Fibroblast of pulmonary artery (primary cell): Measurements from ENCODE around the gene SLCO4C1.
A peak's percentile ranks its signal among the peaks of the same experiment; 100 is the strongest.
"Not testable (repeated sequence)": the region's sequence is repeated elsewhere in the genome, so short reads cannot be mapped to it uniquely, and the experiment has no call there.

Source experiments
- DNase-seq: peaks from one replicate; pipeline ENCODE4 v3.0.0-alpha.2; 2010; ENCODE audit warnings: low read depth
- H3K4me3 ChIP-seq: replicated peaks from 2 replicates; pipeline ENCODE4 v1.5.1; 2011; ENCODE audit warnings: low read depth, mild to moderate bottlenecking, control low read depth, low read length, moderate library complexity
- TF ChIP-seq, protein P1 (sequence below): IDR thresholded peaks from 2 replicates; pipeline ENCODE4 v1.5.1; 2011; ENCODE audit warnings: mild to moderate bottlenecking, control low read depth, low read length, inconsistent platforms; ENCODE audit errors: missing control alignments

Gene SLCO4C1

DNA sequence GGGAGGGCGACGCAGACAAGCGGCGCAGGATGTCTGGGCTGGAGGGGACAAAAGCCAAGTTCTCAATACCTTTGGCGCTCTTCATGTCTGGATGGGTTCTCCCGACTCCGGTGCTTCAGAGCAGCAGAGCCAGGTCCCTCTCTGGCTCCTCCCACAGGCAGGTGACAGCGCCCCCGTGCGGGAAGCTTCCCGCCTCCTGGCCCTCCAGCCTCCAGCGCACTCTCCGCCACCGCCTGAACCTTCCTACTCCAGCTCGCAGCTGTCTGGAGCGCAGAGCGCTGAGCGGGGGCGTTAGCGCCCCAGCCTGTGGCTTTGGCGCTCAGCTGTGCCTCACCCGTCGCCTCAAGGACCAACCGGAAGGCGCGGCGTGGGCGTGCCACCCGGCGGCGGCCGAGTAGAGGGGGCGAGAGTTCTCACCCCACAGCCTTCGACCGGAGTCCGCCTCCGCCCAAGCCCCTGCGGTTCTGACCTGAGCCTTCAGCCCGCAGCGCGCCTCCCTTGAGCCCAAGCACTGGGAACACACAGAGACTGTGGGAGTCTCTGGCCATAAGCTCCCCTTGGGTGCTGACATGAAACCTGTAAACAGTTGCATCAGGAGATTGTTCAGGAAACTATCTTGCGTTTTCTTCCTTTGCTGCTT lies at the start of gene SLCO4C1:
TSS of gene SLCO4C1 (minus strand) at position 107 of the 640 bp plus-strand sequence. CDS start at position 85, 22 bp downstream.
- TF ChIP-seq, protein P1, sequence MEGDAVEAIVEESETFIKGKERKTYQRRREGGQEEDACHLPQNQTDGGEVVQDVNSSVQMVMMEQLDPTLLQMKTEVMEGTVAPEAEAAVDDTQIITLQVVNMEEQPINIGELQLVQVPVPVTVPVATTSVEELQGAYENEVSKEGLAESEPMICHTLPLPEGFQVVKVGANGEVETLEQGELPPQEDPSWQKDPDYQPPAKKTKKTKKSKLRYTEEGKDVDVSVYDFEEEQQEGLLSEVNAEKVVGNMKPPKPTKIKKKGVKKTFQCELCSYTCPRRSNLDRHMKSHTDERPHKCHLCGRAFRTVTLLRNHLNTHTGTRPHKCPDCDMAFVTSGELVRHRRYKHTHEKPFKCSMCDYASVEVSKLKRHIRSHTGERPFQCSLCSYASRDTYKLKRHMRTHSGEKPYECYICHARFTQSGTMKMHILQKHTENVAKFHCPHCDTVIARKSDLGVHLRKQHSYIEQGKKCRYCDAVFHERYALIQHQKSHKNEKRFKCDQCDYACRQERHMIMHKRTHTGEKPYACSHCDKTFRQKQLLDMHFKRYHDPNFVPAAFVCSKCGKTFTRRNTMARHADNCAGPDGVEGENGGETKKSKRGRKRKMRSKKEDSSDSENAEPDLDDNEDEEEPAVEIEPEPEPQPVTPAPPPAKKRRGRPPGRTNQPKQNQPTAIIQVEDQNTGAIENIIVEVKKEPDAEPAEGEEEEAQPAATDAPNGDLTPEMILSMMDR, result peak; percentile 15
- DNase-seq, result peak; percentile 4
- peak within 1 kb of the TSS; percentile 17 for H3K4me3 ChIP-seq

DNA sequence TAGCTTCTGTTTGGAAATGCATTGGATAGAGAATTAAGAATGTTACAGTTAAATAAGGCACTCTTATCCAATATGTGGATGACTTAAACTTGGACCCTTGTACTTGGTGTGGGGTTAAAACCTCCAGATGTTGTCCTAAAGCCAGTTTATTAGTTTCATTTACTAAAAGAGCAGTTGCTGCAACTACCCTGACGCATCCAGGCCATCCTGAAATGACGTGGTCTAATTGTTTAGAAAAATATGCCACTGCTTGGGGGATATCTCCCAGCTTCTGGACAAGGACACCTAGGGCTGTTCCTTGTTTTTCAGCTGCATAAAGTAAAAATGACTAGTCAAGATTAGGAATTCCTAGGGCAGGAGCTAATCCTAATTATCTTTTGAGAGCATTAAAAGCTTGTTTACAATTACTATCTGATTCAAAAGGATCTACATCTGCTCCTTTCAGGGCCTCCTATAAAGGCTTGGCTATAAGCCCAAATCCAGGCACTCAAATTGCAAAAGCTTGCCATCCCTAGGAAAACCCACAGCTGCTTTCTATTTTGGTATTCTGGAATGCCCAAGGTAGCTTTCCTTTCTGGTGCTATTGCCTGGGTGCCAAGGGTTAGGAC lies 45.7 kb upstream of the SLCO4C1 start:
- no peak overlapping the region for H3K4me3 ChIP-seq
- DNase-seq, result no peak
- TF ChIP-seq, protein P1, result no peak

GRCh38 chr5:102324714-102325113 lies 28.6 kb upstream of the SLCO4C1 start:
- no peak overlapping the region for H3K4me3 ChIP-seq
- no peak for DNase-seq
- TF ChIP-seq, protein P1, result no peak

- not testable (repeated sequence) for DNase-seq, H3K4me3 ChIP-seq
Observed at GRCh38 chr5:102318801-102319200, 22.7 kb upstream of the SLCO4C1 start.

- DNase-seq, result no peak
- TF ChIP-seq, protein P1, result no peak
- H3K4me3 ChIP-seq, result no peak overlapping the region
Observed at GRCh38 chr5:102314328-102314727, 18.2 kb upstream of the SLCO4C1 start.

- no peak overlapping the region for H3K4me3 ChIP-seq
- TF ChIP-seq, protein P1, result no peak
- DNase-seq, result no peak
Observed at GRCh38 chr5:102313912-102314311, 17.8 kb upstream of the SLCO4C1 start.

GRCh38 chr5:102312586-102313370 lies 16.7 kb upstream of the SLCO4C1 start:
- no peak for DNase-seq
- no peak overlapping the region for H3K4me3 ChIP-seq
- TF ChIP-seq, protein P1, result no peak
